Measurements from ENCODE around the gene SIMC1. TPM values are rescaled to one million over a fixed set of nuclear protein-coding genes. Genes with fewer than 3 reads are reported as not detected.
A peak's percentile ranks its signal among the peaks of the same experiment; 100 is the strongest.
"Not testable (repeated sequence)": the region's sequence is repeated elsewhere in the genome, so short reads cannot be mapped to it uniquely, and the experiment has no call there.

Gene SIMC1
- 10 to 100 TPM; 21.5 to 21.9 TPM for total RNA-seq

DNA sequence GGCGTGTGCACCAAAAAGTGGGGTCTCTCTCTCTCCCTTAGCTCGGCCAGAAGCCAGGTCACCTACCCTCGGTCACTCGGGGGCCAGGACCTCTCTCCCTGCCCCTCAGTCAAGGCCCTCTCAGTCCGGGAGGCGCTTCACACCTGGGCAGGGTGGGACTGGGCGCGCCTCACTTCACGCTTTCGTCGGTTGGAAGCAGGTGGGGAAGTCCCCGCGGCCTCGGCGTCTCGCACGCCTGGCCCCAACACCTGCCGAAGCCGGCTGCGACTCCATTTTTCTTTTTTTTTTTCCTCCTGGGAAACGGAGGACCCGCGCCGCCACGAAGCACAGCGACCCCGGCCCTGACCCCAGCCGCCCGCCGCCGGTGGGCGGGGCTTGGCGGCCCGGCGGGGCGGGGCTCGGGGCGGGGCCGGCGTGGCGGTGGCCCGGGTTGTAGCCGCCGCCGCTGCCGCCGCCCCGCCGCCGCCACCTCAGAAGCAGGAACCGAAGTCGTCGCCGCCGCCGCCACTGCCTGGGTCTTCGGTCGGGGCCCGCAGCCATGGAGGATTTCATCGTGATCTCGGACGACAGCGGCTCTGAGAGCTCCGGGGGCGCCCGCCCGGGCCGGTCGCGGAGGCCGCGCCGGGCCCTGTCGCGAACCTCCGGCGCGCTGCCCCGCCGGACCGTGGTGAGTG lies at the start of gene SIMC1:
Gene SIMC1, plus strand, starts transcription at position 454 of the 674 bp plus-strand sequence. Its CDS starts 85 bp downstream, at position 539.
- CTCF ChIA-PET; H3K36me3 Mint-ChIP-seq (ENCODE audit: low read depth); POLR2A ChIA-PET; intact Hi-C loops (cut with micrococcal nuclease); H3K27me3 Mint-ChIP-seq; H3K9me3 Mint-ChIP-seq; H3K4me1 Mint-ChIP-seq (ENCODE audit: low read depth): not testable (repeated sequence)
- DNase-seq, result peak; percentile 41
- H3K4me3 Mint-ChIP-seq, result peak within 1 kb of the TSS; percentile 69
- peak within 1 kb of the TSS; percentile 76 for H3K27ac Mint-ChIP-seq
- ATAC-seq, result peak; percentile 71

DNA sequence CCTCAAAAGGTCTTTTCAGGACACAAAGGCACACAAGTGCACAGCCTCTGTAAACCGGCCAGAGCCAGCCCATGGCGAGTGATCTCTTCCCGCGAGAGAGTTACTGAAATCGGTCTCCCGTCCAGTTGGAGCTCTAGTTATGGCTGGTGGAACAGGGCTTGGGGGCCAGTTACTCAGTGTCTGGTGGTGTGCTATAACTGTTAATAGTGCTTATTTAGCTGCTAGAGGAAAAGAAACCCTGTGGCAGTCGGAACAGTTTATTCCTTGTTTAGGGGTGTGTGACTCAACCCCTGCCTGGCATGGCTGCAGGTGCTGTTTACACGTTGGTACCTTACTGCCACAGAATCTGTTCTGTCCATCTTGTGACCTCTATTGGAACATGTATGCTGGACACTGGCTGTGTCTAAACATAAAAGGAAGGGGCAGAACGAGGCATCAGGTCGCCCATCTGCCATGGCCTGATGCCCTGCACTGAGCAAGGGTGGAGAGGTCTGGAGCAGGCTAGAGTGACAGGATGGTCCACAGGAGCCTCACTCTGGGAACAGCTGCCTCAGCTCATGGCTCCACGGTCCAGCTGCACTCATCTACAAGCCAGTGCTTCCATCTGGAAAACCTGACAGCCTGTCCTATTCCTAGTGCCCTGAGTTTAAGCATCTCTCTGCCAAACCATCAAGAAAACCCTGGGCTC lies 49.6 kb upstream of the SIMC1 start:
- TF ChIP-seq, protein P1, sequence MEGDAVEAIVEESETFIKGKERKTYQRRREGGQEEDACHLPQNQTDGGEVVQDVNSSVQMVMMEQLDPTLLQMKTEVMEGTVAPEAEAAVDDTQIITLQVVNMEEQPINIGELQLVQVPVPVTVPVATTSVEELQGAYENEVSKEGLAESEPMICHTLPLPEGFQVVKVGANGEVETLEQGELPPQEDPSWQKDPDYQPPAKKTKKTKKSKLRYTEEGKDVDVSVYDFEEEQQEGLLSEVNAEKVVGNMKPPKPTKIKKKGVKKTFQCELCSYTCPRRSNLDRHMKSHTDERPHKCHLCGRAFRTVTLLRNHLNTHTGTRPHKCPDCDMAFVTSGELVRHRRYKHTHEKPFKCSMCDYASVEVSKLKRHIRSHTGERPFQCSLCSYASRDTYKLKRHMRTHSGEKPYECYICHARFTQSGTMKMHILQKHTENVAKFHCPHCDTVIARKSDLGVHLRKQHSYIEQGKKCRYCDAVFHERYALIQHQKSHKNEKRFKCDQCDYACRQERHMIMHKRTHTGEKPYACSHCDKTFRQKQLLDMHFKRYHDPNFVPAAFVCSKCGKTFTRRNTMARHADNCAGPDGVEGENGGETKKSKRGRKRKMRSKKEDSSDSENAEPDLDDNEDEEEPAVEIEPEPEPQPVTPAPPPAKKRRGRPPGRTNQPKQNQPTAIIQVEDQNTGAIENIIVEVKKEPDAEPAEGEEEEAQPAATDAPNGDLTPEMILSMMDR (IDR thresholded peaks at IDR 0.05), result no peak
- Mint-ChIP-seq H3K36me3 (ENCODE audit: low read depth) (no peaks in the 10 kb centered on the region), H3K27ac (no peak overlapping the region), H3K27me3 (peaks cover 4% of the 10 kb centered on the region), H3K4me3 (no peak overlapping the region), H3K4me1 (ENCODE audit: low read depth) (no peaks in the 10 kb centered on the region), H3K9me3 (no peaks in the 10 kb centered on the region)
- ChIA-PET CTCF (no interaction called here), POLR2A (no interaction called here)
- no peak for ATAC-seq
- intact Hi-C loops (cut with micrococcal nuclease), result no loop called here
- DNase-seq, result no peak

DNA sequence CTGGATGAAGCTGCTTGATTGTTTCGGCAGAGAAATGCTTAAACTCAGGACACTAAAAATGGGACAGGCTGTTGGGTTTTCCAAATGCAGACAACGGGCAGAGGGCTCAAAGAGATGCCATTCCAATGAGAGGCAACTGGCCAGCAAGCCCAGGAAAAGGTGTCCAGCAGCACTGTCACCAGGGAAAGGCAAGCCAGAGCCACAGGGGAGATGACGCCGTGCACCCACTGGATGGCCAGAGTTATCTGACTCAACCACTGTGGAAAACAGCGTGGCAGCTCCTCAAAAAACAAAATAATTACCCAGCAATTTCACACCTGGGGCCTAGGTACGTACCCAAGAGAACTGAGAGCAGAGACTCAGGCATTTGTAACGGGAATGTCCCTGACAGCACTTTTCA lies 48.4 kb upstream of the SIMC1 start:
- ChIA-PET CTCF (no interaction called here), POLR2A (no interaction called here)
- Mint-ChIP-seq H3K4me1 (ENCODE audit: low read depth) (no peaks in the 10 kb centered on the region), H3K27ac (no peak overlapping the region), H3K9me3 (no peaks in the 10 kb centered on the region), H3K27me3 (peaks cover 4% of the 10 kb centered on the region), H3K4me3 (no peak overlapping the region), H3K36me3 (ENCODE audit: low read depth) (no peaks in the 10 kb centered on the region)
- intact Hi-C loops (cut with micrococcal nuclease), result no loop called here
- ATAC-seq, result no peak
- TF ChIP-seq, protein P1 (IDR thresholded peaks at IDR 0.05), result no peak
- no peak for DNase-seq

DNA sequence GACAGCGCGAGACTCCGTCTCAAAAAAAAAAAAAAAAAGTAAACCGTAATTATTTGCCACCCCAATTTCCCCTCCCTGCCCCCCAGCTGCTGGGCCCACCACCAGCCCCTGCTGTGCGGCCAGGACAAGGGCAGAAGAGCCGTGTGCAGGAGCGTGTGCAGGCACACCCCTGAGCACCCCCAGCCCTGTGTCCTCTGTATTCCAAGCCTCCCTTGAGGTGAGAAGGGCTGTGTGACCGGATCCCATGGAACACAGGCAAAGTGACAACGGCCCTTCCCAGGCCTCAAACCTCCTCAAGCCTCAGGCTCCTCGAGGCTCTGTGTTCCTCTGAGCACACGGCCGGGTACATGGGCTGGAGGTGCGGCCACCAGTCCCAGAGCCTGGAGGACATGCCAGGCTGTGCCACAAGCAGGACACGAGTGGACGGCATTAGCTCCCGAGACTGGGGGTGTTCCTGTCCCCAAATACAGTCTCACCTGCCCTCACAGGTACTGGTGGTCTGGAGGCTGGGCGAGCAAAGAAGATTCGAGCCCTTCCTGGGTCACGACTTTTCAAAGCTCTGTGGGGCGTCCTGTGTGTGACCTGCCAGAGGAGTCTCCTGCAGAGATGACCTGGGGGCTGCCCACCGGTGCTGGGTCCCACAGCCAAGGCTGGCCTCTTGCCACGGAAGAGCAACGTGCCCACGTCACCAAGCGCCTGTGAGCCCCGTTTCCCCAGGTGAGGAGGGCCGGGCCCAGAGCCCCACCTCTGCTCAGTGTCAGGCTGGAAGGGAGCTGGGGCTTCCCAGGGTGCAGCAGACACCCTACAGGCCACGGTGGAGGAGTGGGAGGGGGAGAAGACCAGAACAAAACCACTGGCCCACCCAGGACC lies 47.1 kb upstream of the SIMC1 start:
- Mint-ChIP-seq H3K36me3 (ENCODE audit: low read depth) (no peaks in the 10 kb centered on the region), H3K27me3 (peaks cover 3% of the 10 kb centered on the region), H3K9me3 (no peaks in the 10 kb centered on the region), H3K27ac (no peak overlapping the region), H3K4me3 (no peak overlapping the region), H3K4me1 (ENCODE audit: low read depth) (no peaks in the 10 kb centered on the region)
- CTCF ChIA-PET, result no interaction called here
- DNase-seq (no peak), ATAC-seq (no peak)
- TF ChIP-seq, protein P1 (IDR thresholded peaks at IDR 0.05), result no peak
- POLR2A ChIA-PET, result no interaction called here
- intact Hi-C loops (cut with micrococcal nuclease), result no loop called here

DNA sequence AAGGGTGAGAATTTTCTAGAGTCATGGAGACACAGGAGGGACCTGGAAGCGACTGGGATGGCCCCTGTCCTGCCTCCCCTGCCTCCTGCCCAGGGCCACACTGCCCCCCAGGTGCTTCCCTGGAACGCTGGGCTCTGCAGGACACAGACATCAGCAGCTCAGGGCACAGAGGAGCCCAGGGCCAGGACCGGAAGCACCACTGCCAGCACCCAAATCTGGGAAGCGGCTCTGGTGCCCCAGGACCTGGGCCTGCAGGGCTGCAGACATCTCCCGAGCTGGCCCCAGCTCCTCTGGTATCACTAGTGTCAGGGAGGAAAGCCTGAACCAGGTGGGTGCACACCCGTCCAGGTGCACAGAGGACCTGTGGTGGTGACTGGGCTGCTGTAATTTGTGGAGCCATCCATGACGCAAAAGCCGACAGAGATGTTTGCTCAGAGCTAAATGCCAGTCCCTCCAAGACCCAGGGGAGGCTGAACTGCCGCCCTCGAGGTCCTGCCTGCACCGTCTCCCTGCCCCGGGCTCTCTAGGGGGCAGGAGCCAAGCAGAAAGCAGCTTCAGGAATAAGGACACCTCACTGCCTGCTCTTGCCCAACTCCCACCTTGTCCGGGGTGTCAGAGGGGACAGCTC lies 46.0 kb upstream of the SIMC1 start:
- H3K27ac Mint-ChIP-seq, result no peak overlapping the region
- ChIA-PET POLR2A (no interaction called here), CTCF (no interaction called here)
- H3K27me3 Mint-ChIP-seq, result peaks cover 2% of the 10 kb centered on the region
- no peaks in the 10 kb centered on the region for H3K9me3 Mint-ChIP-seq
- TF ChIP-seq, protein P1 (IDR thresholded peaks at IDR 0.05), result no peak
- H3K4me1 Mint-ChIP-seq (ENCODE audit: low read depth), result no peaks in the 10 kb centered on the region
- no peaks in the 10 kb centered on the region for H3K36me3 Mint-ChIP-seq (ENCODE audit: low read depth)
- no peak overlapping the region for H3K4me3 Mint-ChIP-seq
- intact Hi-C loops (cut with micrococcal nuclease), result no loop called here
- no peak for ATAC-seq
- no peak for DNase-seq

DNA sequence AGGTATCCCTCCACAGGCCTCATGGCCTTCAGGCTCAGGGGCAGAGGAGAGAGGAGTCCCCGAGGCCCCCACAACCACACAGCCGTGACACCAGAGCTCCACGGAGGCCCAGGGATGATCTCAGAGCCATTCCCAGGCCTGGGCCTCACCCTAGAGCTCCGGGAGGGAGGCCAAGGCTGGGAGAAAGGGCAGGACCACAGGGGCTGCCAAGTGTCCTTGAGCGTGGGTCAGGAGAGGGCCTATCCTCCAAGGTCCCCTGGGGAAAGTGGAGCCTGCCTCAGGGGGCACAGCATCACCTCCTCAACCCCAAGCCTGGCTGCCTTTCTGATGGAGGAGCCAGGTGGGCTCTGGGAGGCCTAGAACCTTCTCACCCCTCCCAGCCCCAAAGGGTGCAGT lies 45.5 kb upstream of the SIMC1 start:
- ATAC-seq; intact Hi-C loops (cut with micrococcal nuclease); CTCF ChIA-PET; H3K9me3 Mint-ChIP-seq; H3K27ac Mint-ChIP-seq; H3K4me3 Mint-ChIP-seq; DNase-seq; H3K27me3 Mint-ChIP-seq; POLR2A ChIA-PET; H3K36me3 Mint-ChIP-seq (ENCODE audit: low read depth); H3K4me1 Mint-ChIP-seq (ENCODE audit: low read depth): not testable (repeated sequence)

DNA sequence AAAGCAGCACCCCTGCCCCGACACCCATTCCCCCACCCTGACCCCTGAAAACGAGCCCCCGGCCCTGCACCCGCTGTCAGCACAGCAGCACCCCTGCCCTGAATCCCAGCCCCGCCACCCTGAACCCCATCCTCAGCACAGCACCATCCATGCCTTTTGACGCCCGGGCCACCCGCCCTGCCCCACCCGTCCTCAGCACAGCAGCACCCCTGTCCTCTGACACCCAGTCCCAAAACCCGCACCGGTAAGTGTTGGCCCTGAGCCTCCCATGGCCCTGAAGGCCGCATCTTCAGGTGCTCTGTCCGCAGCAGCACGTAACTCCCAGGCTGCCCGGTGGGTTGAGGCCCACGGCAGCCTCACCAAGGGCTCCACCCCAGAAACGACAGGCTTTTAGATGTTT lies 44.6 kb upstream of the SIMC1 start:
- H3K27ac Mint-ChIP-seq; POLR2A ChIA-PET; ATAC-seq; DNase-seq; H3K9me3 Mint-ChIP-seq; H3K27me3 Mint-ChIP-seq; CTCF ChIA-PET; intact Hi-C loops (cut with micrococcal nuclease); H3K4me3 Mint-ChIP-seq; H3K36me3 Mint-ChIP-seq (ENCODE audit: low read depth); H3K4me1 Mint-ChIP-seq (ENCODE audit: low read depth): not testable (repeated sequence)

Data from activated CD8-positive, alpha-beta T cell treated with anti-CD3 and anti-CD28 coated beads for 36 hours (primary cell).